ENCODE results near the gene VAMP8.

GRCh38 chr2:85547089-85547858 is 30.1 kb upstream of the VAMP8 start:
- TF ChIP-seq ARNTL (CRISPR knock-in tag; IDR thresholded peaks at IDR 0.05; ENCODE audit: borderline replicate concordance, low read depth), result no peak
- no peak for TF ChIP-seq POU6F1 (CRISPR knock-in tag; IDR thresholded peaks at IDR 0.05; ENCODE audit: borderline replicate concordance, low read depth)
- TF ChIP-seq ZC3H10 (CRISPR knock-in tag; IDR thresholded peaks at IDR 0.05), result no peak
- no peak for TF ChIP-seq TOX (CRISPR knock-in tag; IDR thresholded peaks at IDR 0.05; ENCODE audit: borderline replicate concordance)
- no peak for TF ChIP-seq ZNF565 (CRISPR knock-in tag; conservative IDR thresholded peaks at IDR 0.05; ENCODE audit: low read depth)
- TF ChIP-seq TCF4 (CRISPR knock-in tag; IDR thresholded peaks at IDR 0.05; ENCODE audit: borderline replicate concordance), result no peak
- TF ChIP-seq RARB (CRISPR knock-in tag; IDR thresholded peaks at IDR 0.05), result no peak
- TF ChIP-seq, protein P1, sequence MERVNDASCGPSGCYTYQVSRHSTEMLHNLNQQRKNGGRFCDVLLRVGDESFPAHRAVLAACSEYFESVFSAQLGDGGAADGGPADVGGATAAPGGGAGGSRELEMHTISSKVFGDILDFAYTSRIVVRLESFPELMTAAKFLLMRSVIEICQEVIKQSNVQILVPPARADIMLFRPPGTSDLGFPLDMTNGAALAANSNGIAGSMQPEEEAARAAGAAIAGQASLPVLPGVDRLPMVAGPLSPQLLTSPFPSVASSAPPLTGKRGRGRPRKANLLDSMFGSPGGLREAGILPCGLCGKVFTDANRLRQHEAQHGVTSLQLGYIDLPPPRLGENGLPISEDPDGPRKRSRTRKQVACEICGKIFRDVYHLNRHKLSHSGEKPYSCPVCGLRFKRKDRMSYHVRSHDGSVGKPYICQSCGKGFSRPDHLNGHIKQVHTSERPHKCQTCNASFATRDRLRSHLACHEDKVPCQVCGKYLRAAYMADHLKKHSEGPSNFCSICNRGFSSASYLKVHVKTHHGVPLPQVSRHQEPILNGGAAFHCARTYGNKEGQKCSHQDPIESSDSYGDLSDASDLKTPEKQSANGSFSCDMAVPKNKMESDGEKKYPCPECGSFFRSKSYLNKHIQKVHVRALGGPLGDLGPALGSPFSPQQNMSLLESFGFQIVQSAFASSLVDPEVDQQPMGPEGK (CRISPR knock-in tag; IDR thresholded peaks at IDR 0.05; ENCODE audit: borderline replicate concordance), result no peak
- no peak for TF ChIP-seq ZNF8 (CRISPR knock-in tag; IDR thresholded peaks at IDR 0.05)
- no peak for TF ChIP-seq CSDC2 (CRISPR knock-in tag; IDR thresholded peaks at IDR 0.05)
- no peak for TF ChIP-seq CREB5 (CRISPR knock-in tag; IDR thresholded peaks at IDR 0.05; ENCODE audit: low read depth)
- no peak for TF ChIP-seq ISL1 (CRISPR knock-in tag; IDR thresholded peaks at IDR 0.05)

Data from SK-N-SH treated with all-trans-retinoic acid at 6 μM for 48 hours (cell line).